T-helper 1 cell treated with Interleukin-12 subunit alpha and Interleukin-12 subunit beta and Interleukin-4 antibody, amounts not matched to agents 30 μg/mL and 1 μg/mL, for 36 hours (primary cell): ENCODE results near the gene PRSS27.
A peak's percentile ranks its signal among the peaks of the same experiment; 100 is the strongest.

ENCODE experiments used
- H3K27ac Mint-ChIP-seq: one replicate; pipeline ENCODE4 v1.8.0; 2021; ENCODE audit warnings: mild to moderate bottlenecking, mixed read lengths
- H3K27me3 Mint-ChIP-seq: one replicate; pipeline ENCODE4 v1.8.0; 2021; ENCODE audit warnings: low read depth, mixed read lengths
- H3K36me3 Mint-ChIP-seq: one replicate; pipeline ENCODE4 v1.8.0; 2021; ENCODE audit warnings: low read depth, mixed read lengths
- H3K4me1 Mint-ChIP-seq: one replicate; pipeline ENCODE4 v1.8.0; 2021; ENCODE audit warnings: low read depth, mixed read lengths
- H3K4me3 Mint-ChIP-seq: one replicate; pipeline ENCODE4 v1.8.0; 2021; ENCODE audit warnings: mild to moderate bottlenecking, moderate library complexity, mixed read lengths
- H3K9me3 Mint-ChIP-seq: one replicate; pipeline ENCODE4 v1.8.0; 2021; ENCODE audit warnings: mixed read lengths

Gene PRSS27

GRCh38 chr16:2756288-2757015 is 36.4 kb upstream of the PRSS27 start:
- Mint-ChIP-seq H3K27me3 (no peaks in the 10 kb centered on the region), H3K27ac (peak overlapping the region; percentile 10), H3K4me1 (peaks cover 46% of the 10 kb centered on the region), H3K9me3 (no peaks in the 10 kb centered on the region), H3K4me3 (no peak overlapping the region), H3K36me3 (peaks cover 66% of the 10 kb centered on the region)

GRCh38 chr16:2755158-2755557 is 35.1 kb upstream of the PRSS27 start:
- H3K4me3 Mint-ChIP-seq, result peak overlapping the region; percentile 88
- peaks cover 55% of the 10 kb centered on the region for H3K4me1 Mint-ChIP-seq
- H3K36me3 Mint-ChIP-seq, result peaks cover 54% of the 10 kb centered on the region
- peak overlapping the region; percentile 55 for H3K27ac Mint-ChIP-seq
- no peaks in the 10 kb centered on the region for H3K9me3 Mint-ChIP-seq
- no peaks in the 10 kb centered on the region for H3K27me3 Mint-ChIP-seq

DNA sequence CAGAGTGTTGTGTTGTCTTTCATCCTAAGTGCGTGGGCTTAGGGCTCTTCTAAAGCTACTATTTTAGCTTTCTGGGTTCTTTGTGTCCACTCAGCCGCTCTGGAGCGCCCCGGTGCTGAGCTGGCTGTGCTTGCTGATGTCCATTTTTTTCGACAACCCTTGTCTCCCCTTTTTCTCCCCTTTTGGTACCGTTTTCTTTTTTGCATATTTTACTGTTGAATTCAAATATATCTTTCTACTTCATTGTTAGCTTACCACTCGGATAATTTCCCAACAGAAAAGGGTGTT is 33.7 kb upstream of the PRSS27 start:
- Mint-ChIP-seq H3K27me3 (no peaks in the 10 kb centered on the region), H3K4me1 (peaks cover 53% of the 10 kb centered on the region), H3K4me3 (peak overlapping the region; percentile 88), H3K27ac (peak overlapping the region; percentile 75), H3K9me3 (no peaks in the 10 kb centered on the region), H3K36me3 (peaks cover 42% of the 10 kb centered on the region)

- Mint-ChIP-seq H3K27ac (peak overlapping the region; percentile 75), H3K27me3 (no peaks in the 10 kb centered on the region), H3K4me1 (peaks cover 53% of the 10 kb centered on the region), H3K4me3 (peak overlapping the region; percentile 88), H3K9me3 (no peaks in the 10 kb centered on the region), H3K36me3 (peaks cover 36% of the 10 kb centered on the region)
Observed at GRCh38 chr16:2752850-2753732, 33.1 kb upstream of the PRSS27 start.

GRCh38 chr16:2752035-2752849 is 32.2 kb upstream of the PRSS27 start, which contains the start of gene SRRM2:
SRRM2 (plus strand) TSS chr16:2752638; CDS start chr16:2756365, 3,727 bp downstream.
- H3K4me1 Mint-ChIP-seq, result peaks cover 48% of the 10 kb centered on the region
- H3K27ac Mint-ChIP-seq, result peak within 1 kb of the TSS; percentile 96
- no peaks in the 10 kb centered on the region for H3K9me3 Mint-ChIP-seq
- H3K36me3 Mint-ChIP-seq, result peaks cover 29% of the 10 kb centered on the region
- H3K4me3 Mint-ChIP-seq, result peak within 1 kb of the TSS; percentile 88
- no peaks in the 10 kb centered on the region for H3K27me3 Mint-ChIP-seq

DNA sequence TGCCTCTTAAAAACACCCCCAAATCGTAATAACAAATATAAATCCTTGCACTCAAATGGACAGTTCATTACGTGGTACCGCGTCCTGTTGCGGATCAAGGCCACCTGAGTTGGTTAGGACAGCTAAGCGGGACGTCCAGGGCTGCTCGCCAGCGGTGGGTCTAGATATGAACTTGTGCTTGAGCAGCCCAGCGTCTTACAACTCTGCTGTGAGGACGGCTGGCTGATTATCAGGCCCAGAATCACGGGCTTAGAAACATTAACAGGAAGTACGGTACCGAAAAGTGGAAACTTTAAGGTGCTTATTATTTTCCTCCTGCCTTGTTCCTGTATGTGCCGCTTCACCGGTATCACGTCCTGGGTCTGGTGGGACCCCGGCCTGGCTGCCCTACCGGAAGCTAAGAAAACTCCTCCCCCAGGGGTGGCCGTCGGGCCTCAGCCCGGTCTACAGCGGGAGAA is 31.6 kb upstream of the PRSS27 start:
- Mint-ChIP-seq H3K27ac (peak overlapping the region; percentile 96), H3K36me3 (peaks cover 23% of the 10 kb centered on the region), H3K27me3 (no peaks in the 10 kb centered on the region), H3K4me1 (peaks cover 44% of the 10 kb centered on the region), H3K4me3 (peak overlapping the region; percentile 87), H3K9me3 (no peaks in the 10 kb centered on the region)

- Mint-ChIP-seq H3K4me3 (peak overlapping the region; percentile 52), H3K4me1 (peaks cover 31% of the 10 kb centered on the region), H3K36me3 (peaks cover 12% of the 10 kb centered on the region), H3K27me3 (no peaks in the 10 kb centered on the region), H3K27ac (no peak overlapping the region), H3K9me3 (no peaks in the 10 kb centered on the region)
Observed at GRCh38 chr16:2749936-2750335, 29.9 kb upstream of the PRSS27 start.

DNA sequence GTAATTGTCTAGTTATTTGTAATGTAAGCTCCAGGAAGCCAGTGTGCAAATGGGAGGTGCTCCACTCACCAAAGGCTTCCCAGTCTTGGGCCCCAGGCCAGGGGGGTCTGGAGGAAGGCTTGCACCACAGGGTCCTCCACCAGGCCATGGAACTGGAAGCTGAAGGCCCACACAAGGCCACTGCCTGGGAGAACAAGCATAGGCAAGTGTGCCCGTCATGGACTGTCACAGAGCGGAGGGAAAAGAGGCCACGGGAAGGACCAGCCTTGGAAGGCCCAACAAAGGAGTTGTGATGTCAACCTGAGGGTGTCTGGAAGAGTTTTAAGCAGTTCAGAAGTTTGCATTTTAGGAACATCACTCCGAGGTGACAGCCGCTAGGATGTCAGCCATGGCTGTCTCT is 29.5 kb upstream of the PRSS27 start:
- Mint-ChIP-seq H3K27ac (no peak overlapping the region), H3K4me1 (peaks cover 26% of the 10 kb centered on the region), H3K36me3 (peaks cover 8% of the 10 kb centered on the region), H3K9me3 (no peaks in the 10 kb centered on the region), H3K27me3 (no peaks in the 10 kb centered on the region), H3K4me3 (no peak overlapping the region)

GRCh38 chr16:2748757-2749455 is 28.9 kb upstream of the PRSS27 start:
- H3K27me3 Mint-ChIP-seq, result no peaks in the 10 kb centered on the region
- no peak overlapping the region for H3K27ac Mint-ChIP-seq
- H3K4me3 Mint-ChIP-seq, result no peak overlapping the region
- H3K36me3 Mint-ChIP-seq, result peaks cover 3% of the 10 kb centered on the region
- no peaks in the 10 kb centered on the region for H3K9me3 Mint-ChIP-seq
- H3K4me1 Mint-ChIP-seq, result peaks cover 20% of the 10 kb centered on the region

- no peaks in the 10 kb centered on the region for H3K27me3 Mint-ChIP-seq
- H3K36me3 Mint-ChIP-seq, result no peaks in the 10 kb centered on the region
- peaks cover 13% of the 10 kb centered on the region for H3K4me1 Mint-ChIP-seq
- H3K4me3 Mint-ChIP-seq, result no peak overlapping the region
- H3K27ac Mint-ChIP-seq, result no peak overlapping the region
- no peaks in the 10 kb centered on the region for H3K9me3 Mint-ChIP-seq
Observed at GRCh38 chr16:2745961-2746360, 25.9 kb upstream of the PRSS27 start.

GRCh38 chr16:2745116-2745890 is 25.3 kb upstream of the PRSS27 start:
- Mint-ChIP-seq H3K27ac (no peak overlapping the region), H3K9me3 (no peaks in the 10 kb centered on the region), H3K27me3 (no peaks in the 10 kb centered on the region), H3K4me1 (peaks cover 11% of the 10 kb centered on the region), H3K36me3 (no peaks in the 10 kb centered on the region), H3K4me3 (no peak overlapping the region)

- no peaks in the 10 kb centered on the region for H3K9me3 Mint-ChIP-seq
- no peaks in the 10 kb centered on the region for H3K36me3 Mint-ChIP-seq
- no peak overlapping the region for H3K27ac Mint-ChIP-seq
- no peaks in the 10 kb centered on the region for H3K27me3 Mint-ChIP-seq
- H3K4me1 Mint-ChIP-seq, result peaks cover 6% of the 10 kb centered on the region
- H3K4me3 Mint-ChIP-seq, result no peak overlapping the region
Observed at GRCh38 chr16:2744711-2745110, 24.7 kb upstream of the PRSS27 start.

GRCh38 chr16:2743007-2743810 is 23.2 kb upstream of the PRSS27 start:
- Mint-ChIP-seq H3K36me3 (no peaks in the 10 kb centered on the region), H3K4me3 (no peak overlapping the region), H3K27ac (no peak overlapping the region), H3K27me3 (no peaks in the 10 kb centered on the region), H3K4me1 (peaks cover 2% of the 10 kb centered on the region), H3K9me3 (no peaks in the 10 kb centered on the region)
